OCI-LY3 (cell line): ENCODE measurements around the gene LAMB3.

Experiments used
- CTCF ChIP-seq: fragments of 200-600, 300-600 bp; sonication (generic); IDR thresholded peaks from 2 replicates; pipeline ENCODE4 v1.5.1; 2014; ENCODE audit warnings: antibody characterized with exemption, low read length, low read depth
- EZH2phosphoT487 ChIP-seq: fragments of 200-600 bp; shearing (Covaris generic); IDR thresholded peaks from 2 replicates; pipeline ENCODE4 v1.6.1; 2018; ENCODE audit warnings: antibody characterized with exemption, mixed run types, low read depth

- TF ChIP-seq CTCF (no peak), EZH2phosphoT487 (no peak)
Observed at GRCh38 chr1:209614151-209614420, 38.1 kb downstream of the LAMB3 start.
